ENCODE data around the gene CCDC63.

GRCh38 chr12:110856542-110856941 is 9.8 kb downstream of the CCDC63 start:
- TF ChIP-seq, protein P1, sequence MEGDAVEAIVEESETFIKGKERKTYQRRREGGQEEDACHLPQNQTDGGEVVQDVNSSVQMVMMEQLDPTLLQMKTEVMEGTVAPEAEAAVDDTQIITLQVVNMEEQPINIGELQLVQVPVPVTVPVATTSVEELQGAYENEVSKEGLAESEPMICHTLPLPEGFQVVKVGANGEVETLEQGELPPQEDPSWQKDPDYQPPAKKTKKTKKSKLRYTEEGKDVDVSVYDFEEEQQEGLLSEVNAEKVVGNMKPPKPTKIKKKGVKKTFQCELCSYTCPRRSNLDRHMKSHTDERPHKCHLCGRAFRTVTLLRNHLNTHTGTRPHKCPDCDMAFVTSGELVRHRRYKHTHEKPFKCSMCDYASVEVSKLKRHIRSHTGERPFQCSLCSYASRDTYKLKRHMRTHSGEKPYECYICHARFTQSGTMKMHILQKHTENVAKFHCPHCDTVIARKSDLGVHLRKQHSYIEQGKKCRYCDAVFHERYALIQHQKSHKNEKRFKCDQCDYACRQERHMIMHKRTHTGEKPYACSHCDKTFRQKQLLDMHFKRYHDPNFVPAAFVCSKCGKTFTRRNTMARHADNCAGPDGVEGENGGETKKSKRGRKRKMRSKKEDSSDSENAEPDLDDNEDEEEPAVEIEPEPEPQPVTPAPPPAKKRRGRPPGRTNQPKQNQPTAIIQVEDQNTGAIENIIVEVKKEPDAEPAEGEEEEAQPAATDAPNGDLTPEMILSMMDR (IDR thresholded peaks at IDR 0.05): no peak
- no peak for TF ChIP-seq POLR2A (IDR thresholded peaks at IDR 0.05)
